IMR-90 (cell line): ENCODE measurements around the gene ACVR1. TPM values are rescaled to one million over a fixed set of nuclear protein-coding genes. Genes with fewer than 3 reads are reported as not detected.

Experiments
- ATAC-seq: fragments of 200-7000 bp; cut with Tn5 transposase; 2 replicates; pipeline ENCODE4 v1.9.1; 2020; ENCODE audit warnings: low read depth, mild to moderate bottlenecking, moderate library complexity
- BruUV-seq: library from RNA; stranded (reverse); fragments of 400-500 nt; replicated peaks from 2 replicates; lab custom pipeline; 2021; lab: Mats Ljungman, UMichigan
- CTCF ChIA-PET: fragments of 300-600 bp; formaldehyde crosslinking; extraction: SDS; loops from one replicate; lab custom pipeline; 2021; ENCODE audit warnings: antibody characterized with exemption; lab: Yijun Ruan, JAX
- POLR2A ChIA-PET: fragments of 300-600 bp; sonication (Branson Sonifier 250); formaldehyde crosslinking; loops from one replicate; lab custom pipeline; 2022; ENCODE audit warnings: antibody characterized with exemption; ENCODE audit not compliant: unreplicated experiment; lab: Charles Lee
- DNase-seq: peaks from one replicate; pipeline ENCODE4 v3.0.0; 2013
- H2AFZ ChIP-seq: replicated peaks from 2 replicates; pipeline ENCODE3; 2013; ENCODE audit warnings: low read length, mild to moderate bottlenecking; ENCODE audit not compliant: poor library complexity
- H2AK5ac ChIP-seq: 2 replicates; pipeline ENCODE4 v1.6.1; 2013; ENCODE audit warnings: low read depth, low read length, inconsistent platforms
- H2AK9ac ChIP-seq: replicated peaks from 2 replicates; pipeline ENCODE3; 2013; ENCODE audit warnings: mild to moderate bottlenecking, low read depth, low read length, moderate library complexity; ENCODE audit not compliant: poor library complexity
- H2BK120ac ChIP-seq: 2 replicates; pipeline ENCODE4 v1.6.1; 2013; ENCODE audit warnings: low read depth, low read length, inconsistent platforms
- H2BK15ac ChIP-seq: 3 replicates; pipeline ENCODE4 v1.6.1; 2013; ENCODE audit warnings: low read depth, low read length, inconsistent platforms
- H2BK20ac ChIP-seq: 2 replicates; pipeline ENCODE4 v1.6.1; 2013; ENCODE audit warnings: low read depth, mild to moderate bottlenecking, inconsistent platforms, low read length, moderate library complexity
- H2BK5ac ChIP-seq: 2 replicates; pipeline ENCODE4 v1.6.1; 2013; ENCODE audit warnings: mild to moderate bottlenecking, low read depth, low read length, inconsistent platforms; ENCODE audit not compliant: poor library complexity, severe bottlenecking
- H3K14ac ChIP-seq: replicated peaks from 2 replicates; pipeline ENCODE4 v1.6.1; 2013; ENCODE audit warnings: low read depth, low read length, inconsistent platforms
- H3K18ac ChIP-seq: 2 replicates; pipeline ENCODE4 v1.6.1; 2013; ENCODE audit warnings: low read depth, low read length, control low read depth
- H3K23ac ChIP-seq: 2 replicates; pipeline ENCODE4 v1.6.1; 2013; ENCODE audit warnings: low read depth, low read length, inconsistent platforms
- H3K27ac ChIP-seq: 2 replicates; pipeline ENCODE4 v1.5.1; 2013; ENCODE audit warnings: mild to moderate bottlenecking, control low read depth, low read length; ENCODE audit not compliant: insufficient read depth
- H3K27me3 ChIP-seq: 2 replicates; pipeline ENCODE4 v1.6.1; 2013; ENCODE audit warnings: low read length; ENCODE audit not compliant: control insufficient read depth, insufficient read depth
- H3K36me3 ChIP-seq: 2 replicates; pipeline ENCODE4 v1.6.1; 2013; ENCODE audit warnings: low read length, mixed read lengths; ENCODE audit not compliant: control insufficient read depth, insufficient read depth
- H3K4ac ChIP-seq: 2 replicates; pipeline ENCODE4 v1.6.1; 2013; ENCODE audit warnings: low read depth, low read length, inconsistent platforms
- H3K4me1 ChIP-seq: 2 replicates; pipeline ENCODE4 v1.6.1; 2013; ENCODE audit warnings: low read length, mixed read lengths; ENCODE audit not compliant: control insufficient read depth, insufficient read depth
- H3K4me2 ChIP-seq: 2 replicates; pipeline ENCODE4 v1.6.1; 2013; ENCODE audit warnings: low read depth, mild to moderate bottlenecking, control low read depth, low read length, moderate library complexity
- H3K4me3 ChIP-seq: 2 replicates; pipeline ENCODE4 v1.5.1; 2013; ENCODE audit warnings: low read depth, mild to moderate bottlenecking, control low read depth, low read length, moderate library complexity; ENCODE audit not compliant: insufficient read depth
- H3K56ac ChIP-seq: 2 replicates; pipeline ENCODE4 v1.6.1; 2013; ENCODE audit warnings: low read length, inconsistent platforms; ENCODE audit not compliant: insufficient read depth; ENCODE audit errors: extremely low read depth
- H3K79me1 ChIP-seq, 2 experiments: 2 replicates each; pipeline ENCODE4 v1.6.1; 2013; ENCODE audit warnings: low read length in 2 of 2, inconsistent platforms in 1 of 2, low read depth in 1 of 2
- H3K9ac ChIP-seq: 2 replicates; pipeline ENCODE4 v1.6.1; 2013; ENCODE audit warnings: low read depth, low read length, control low read depth
- H3K9me1 ChIP-seq: 2 replicates; pipeline ENCODE4 v1.6.1; 2013; ENCODE audit warnings: low read length, inconsistent platforms; ENCODE audit not compliant: insufficient read depth
- H3K9me3 ChIP-seq: 2 replicates; pipeline ENCODE4 v1.6.1; 2013; ENCODE audit warnings: low read length; ENCODE audit not compliant: control insufficient read depth, insufficient read depth
- H4K20me1 ChIP-seq: 2 replicates; pipeline ENCODE4 v1.6.1; 2013; ENCODE audit warnings: low read length, inconsistent platforms; ENCODE audit not compliant: insufficient read depth
- H4K5ac ChIP-seq: 2 replicates; pipeline ENCODE4 v1.6.1; 2013; ENCODE audit warnings: mild to moderate bottlenecking, low read depth, low read length, control low read depth
- H4K8ac ChIP-seq, 2 experiments: 2 replicates each; pipeline ENCODE4 v1.6.1; 2013; ENCODE audit warnings: low read depth in 2 of 2, low read length in 2 of 2, control low read depth in 1 of 2, inconsistent platforms in 1 of 2
- H4K91ac ChIP-seq: 2 replicates; pipeline ENCODE4 v1.6.1; 2013; ENCODE audit warnings: low read depth, low read length, inconsistent platforms; ENCODE audit not compliant: insufficient read depth
- BHLHE40 ChIP-seq: fragments of 150-350 bp; IDR thresholded peaks from 2 replicates; pipeline ENCODE4 v1.6.1; 2016; ENCODE audit warnings: mild to moderate bottlenecking, low read depth, low read length
- CEBPB ChIP-seq: IDR thresholded peaks from 2 replicates; pipeline ENCODE4 v1.6.1; 2012; ENCODE audit warnings: low read depth, low read length, improper control_type of control experiment
- CHD1 ChIP-seq: IDR thresholded peaks from 2 replicates; pipeline ENCODE4 v1.6.1; 2012; ENCODE audit warnings: low read depth, low read length, improper control_type of control experiment
- FOS ChIP-seq: fragments of 150-350 bp; IDR thresholded peaks from 2 replicates; pipeline ENCODE4 v1.6.1; 2016; ENCODE audit warnings: low read depth, low read length
- MAFK ChIP-seq: IDR thresholded peaks from 2 replicates; pipeline ENCODE4 v1.6.1; 2012; ENCODE audit warnings: low read depth, low read length, improper control_type of control experiment
- MAZ ChIP-seq: IDR thresholded peaks from 2 replicates; pipeline ENCODE4 v1.6.1; 2012; ENCODE audit warnings: low read depth, mild to moderate bottlenecking, low read length, improper control_type of control experiment, moderate library complexity, borderline replicate concordance
- MXI1 ChIP-seq: IDR thresholded peaks from 2 replicates; pipeline ENCODE4 v1.6.1; 2012; ENCODE audit warnings: low read depth, mild to moderate bottlenecking, low read length, moderate library complexity, borderline replicate concordance
- NFE2L2 ChIP-seq: fragments of 150-350 bp; IDR thresholded peaks from 2 replicates; pipeline ENCODE4 v1.6.1; 2016; ENCODE audit warnings: low read depth, mild to moderate bottlenecking, low read length
- POLR2A ChIP-seq: IDR thresholded peaks from 2 replicates; pipeline ENCODE4 v1.6.1; 2012; ENCODE audit warnings: mild to moderate bottlenecking, low read depth, low read length
- RAD21 ChIP-seq: IDR thresholded peaks from 2 replicates; pipeline ENCODE4 v1.6.1; 2012; ENCODE audit warnings: low read length, improper control_type of control experiment
- RCOR1 ChIP-seq: IDR thresholded peaks from 2 replicates; pipeline ENCODE4 v1.6.1; 2012; ENCODE audit warnings: mild to moderate bottlenecking, low read length, improper control_type of control experiment; ENCODE audit not compliant: insufficient replicate concordance
- RFX5 ChIP-seq: IDR thresholded peaks from 2 replicates; pipeline ENCODE4 v1.8.0; 2012; ENCODE audit warnings: low read depth, mild to moderate bottlenecking, low read length, moderate library complexity
- SMC3 ChIP-seq: fragments of 150-350 bp; IDR thresholded peaks from 2 replicates; pipeline ENCODE4 v1.6.1; 2016; ENCODE audit warnings: low read depth, mild to moderate bottlenecking, antibody characterized with exemption, low read length, moderate library complexity
- WGBS, 2 experiments: methylation state at CpG; one replicate each; pipeline versions ENCODE4 v1.1.5 to v1.1.7; 2013; ENCODE audit warnings: missing lambda C conversion rate in 2 of 2; ENCODE audit not compliant: insufficient read length in 1 of 2; ENCODE audit errors: extremely low coverage in 2 of 2; 5-methylcytosine and 5-hydroxymethylcytosine counted together
- dilution Hi-C: fragments of 300-500 bp; cut with HindIII; formaldehyde crosslinking; loops from one replicate; pipeline ENCODE4 v1.14.3; 2018; ENCODE audit warnings: low sequenced_read_pairs; ENCODE audit not compliant: unreplicated experiment
- in situ Hi-C: fragments of 300-500 bp; cut with MboI; formaldehyde crosslinking; loops from 3 replicates; pipeline ENCODE4 v1.14.3; 2019; ENCODE audit warnings: low sequenced_read_pairs, inconsistent platforms, mixed read lengths
- intact Hi-C: fragments of 100-400 bp; cut with micrococcal nuclease; formaldehyde crosslinking; loops from 2 replicates; pipeline ENCODE4 v1.10.0; 2022
- polyA plus RNA-seq, 3 experiments: library from polyadenylated mRNA; depleted of rRNA; stranded (reverse); fragments of >200 nt; gene quantifications; 2 replicates each; pipeline ENCODE4 v1.2.3, GENCODE V29; 2012; ENCODE audit warnings: low replicate concordance in 1 of 3
- total RNA-seq: library from RNA; depleted of rRNA; stranded (reverse); fragments of >200 nt; gene quantifications from 2 replicates; pipeline ENCODE4 v1.2.3, GENCODE V29; 2012
- TF ChIP-seq, protein P1 (sequence below): conservative IDR thresholded peaks from 2 replicates; pipeline ENCODE4 v1.5.1; 2012; ENCODE audit warnings: mild to moderate bottlenecking, low read depth, low read length, improper control_type of control experiment
- TF ChIP-seq, protein P2 (sequence below): fragments of 150-350 bp; IDR thresholded peaks from 2 replicates; pipeline ENCODE4 v1.6.1; 2016; ENCODE audit warnings: low read depth, mild to moderate bottlenecking, low read length, moderate library complexity, borderline replicate concordance
- TF ChIP-seq, protein P3 (sequence below): fragments of 150-350 bp; IDR thresholded peaks from 2 replicates; pipeline ENCODE4 v1.6.1; 2017; ENCODE audit warnings: mild to moderate bottlenecking, antibody characterized with exemption, low read length, low read depth

Gene ACVR1
- total and polyA plus RNA-seq, 2 of the 4 experiments (the other 2 are of a cell fraction), result 21.1 to 40.8 TPM

DNA sequence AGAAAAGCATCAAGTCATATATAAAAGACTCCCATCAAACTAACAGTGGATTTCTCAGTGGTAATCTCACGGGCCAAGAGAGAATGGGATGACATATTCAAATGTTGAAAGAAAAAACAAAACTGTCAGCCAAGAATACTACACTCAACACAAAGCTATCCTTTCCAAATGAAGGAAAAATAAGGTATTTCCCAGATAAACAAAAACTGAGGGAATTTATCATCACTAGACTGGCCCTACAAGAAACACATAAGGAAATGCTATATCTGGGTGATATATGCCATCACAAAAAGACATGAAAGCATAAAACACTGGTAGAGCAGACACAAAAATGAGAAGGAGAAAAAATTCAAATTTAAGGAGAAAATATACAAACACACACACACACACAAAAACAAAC is 118.6 kb downstream of the ACVR1 start:
- Histone ChIP-seq H4K8ac (no peak overlapping the region), H3K4me2 (no peak overlapping the region), H3K4me1 (no peaks in the 10 kb centered on the region), H3K9me3 (peaks cover 4% of the 10 kb centered on the region; the same call in 1 of the 2 replicates), H2BK20ac (no peak overlapping the region), H2AFZ (no peak overlapping the region), H2BK5ac (no peak overlapping the region), H3K56ac (no peak overlapping the region), H3K79me1 (peaks cover 0 to 4% of the 10 kb centered on the region in 2 experiments; a peak in 2 of 4 replicates), H4K91ac (no peak overlapping the region), H3K4ac (no peak overlapping the region), H3K9me1 (no peaks in the 10 kb centered on the region), H3K27ac (no peak overlapping the region), H4K5ac (no peak overlapping the region), H3K18ac (no peak overlapping the region), H3K27me3 (no peaks in the 10 kb centered on the region), H2BK15ac (no peak overlapping the region), H3K14ac (no peak overlapping the region), H3K4me3 (no peak overlapping the region), H3K9ac (no peak overlapping the region), H3K36me3 (peaks cover 2% of the 10 kb centered on the region; the same call in 1 of the 2 replicates), H4K20me1 (no peaks in the 10 kb centered on the region), H2AK5ac (no peak overlapping the region), H2BK120ac (no peak overlapping the region), H3K23ac (no peak overlapping the region), H2AK9ac (no peak overlapping the region)
- ATAC-seq (no peak), DNase-seq (no peak)
- no CpG with 5 or more reads among the region's 1 CpG for WGBS, 2 experiments
- in situ Hi-C loops (loop anchor here (25.0 kb wide), 2 partner anchors 270 to 1005 kb away; no protein-coding TSS in a partner anchor), intact Hi-C loops (no loop called here), dilution Hi-C loops (no loop called here)
- no peak for TF ChIP-seq POLR2A
- TF ChIP-seq, protein P1, sequence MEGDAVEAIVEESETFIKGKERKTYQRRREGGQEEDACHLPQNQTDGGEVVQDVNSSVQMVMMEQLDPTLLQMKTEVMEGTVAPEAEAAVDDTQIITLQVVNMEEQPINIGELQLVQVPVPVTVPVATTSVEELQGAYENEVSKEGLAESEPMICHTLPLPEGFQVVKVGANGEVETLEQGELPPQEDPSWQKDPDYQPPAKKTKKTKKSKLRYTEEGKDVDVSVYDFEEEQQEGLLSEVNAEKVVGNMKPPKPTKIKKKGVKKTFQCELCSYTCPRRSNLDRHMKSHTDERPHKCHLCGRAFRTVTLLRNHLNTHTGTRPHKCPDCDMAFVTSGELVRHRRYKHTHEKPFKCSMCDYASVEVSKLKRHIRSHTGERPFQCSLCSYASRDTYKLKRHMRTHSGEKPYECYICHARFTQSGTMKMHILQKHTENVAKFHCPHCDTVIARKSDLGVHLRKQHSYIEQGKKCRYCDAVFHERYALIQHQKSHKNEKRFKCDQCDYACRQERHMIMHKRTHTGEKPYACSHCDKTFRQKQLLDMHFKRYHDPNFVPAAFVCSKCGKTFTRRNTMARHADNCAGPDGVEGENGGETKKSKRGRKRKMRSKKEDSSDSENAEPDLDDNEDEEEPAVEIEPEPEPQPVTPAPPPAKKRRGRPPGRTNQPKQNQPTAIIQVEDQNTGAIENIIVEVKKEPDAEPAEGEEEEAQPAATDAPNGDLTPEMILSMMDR, result no peak
- no peak for TF ChIP-seq RCOR1
- TF ChIP-seq MAFK, result no peak
- TF ChIP-seq, protein P2, sequence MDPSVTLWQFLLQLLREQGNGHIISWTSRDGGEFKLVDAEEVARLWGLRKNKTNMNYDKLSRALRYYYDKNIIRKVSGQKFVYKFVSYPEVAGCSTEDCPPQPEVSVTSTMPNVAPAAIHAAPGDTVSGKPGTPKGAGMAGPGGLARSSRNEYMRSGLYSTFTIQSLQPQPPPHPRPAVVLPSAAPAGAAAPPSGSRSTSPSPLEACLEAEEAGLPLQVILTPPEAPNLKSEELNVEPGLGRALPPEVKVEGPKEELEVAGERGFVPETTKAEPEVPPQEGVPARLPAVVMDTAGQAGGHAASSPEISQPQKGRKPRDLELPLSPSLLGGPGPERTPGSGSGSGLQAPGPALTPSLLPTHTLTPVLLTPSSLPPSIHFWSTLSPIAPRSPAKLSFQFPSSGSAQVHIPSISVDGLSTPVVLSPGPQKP, result no peak
- no peak for TF ChIP-seq MXI1
- no peak for TF ChIP-seq FOS
- no peak for TF ChIP-seq SMC3
- no peak for TF ChIP-seq CHD1
- no peak for TF ChIP-seq MAZ
- TF ChIP-seq RAD21, result no peak
- TF ChIP-seq CEBPB, result no peak
- TF ChIP-seq RFX5, result no peak
- TF ChIP-seq, protein P3, sequence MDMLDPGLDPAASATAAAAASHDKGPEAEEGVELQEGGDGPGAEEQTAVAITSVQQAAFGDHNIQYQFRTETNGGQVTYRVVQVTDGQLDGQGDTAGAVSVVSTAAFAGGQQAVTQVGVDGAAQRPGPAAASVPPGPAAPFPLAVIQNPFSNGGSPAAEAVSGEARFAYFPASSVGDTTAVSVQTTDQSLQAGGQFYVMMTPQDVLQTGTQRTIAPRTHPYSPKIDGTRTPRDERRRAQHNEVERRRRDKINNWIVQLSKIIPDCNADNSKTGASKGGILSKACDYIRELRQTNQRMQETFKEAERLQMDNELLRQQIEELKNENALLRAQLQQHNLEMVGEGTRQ, result no peak
- TF ChIP-seq NFE2L2, result no peak
- TF ChIP-seq BHLHE40, result no peak
- CTCF ChIA-PET, result no interaction called here
- POLR2A ChIA-PET, result no interaction called here
- no TSS peak for BruUV-seq
